ENCODE measurements around the gene LHPP. TPM values are rescaled to one million over a fixed set of nuclear protein-coding genes. Genes with fewer than 3 reads are reported as not detected.

The LHPP gene
- total and polyA plus RNA-seq, 8 donors, result 8.5 to 48.7 (median 17.0) TPM

DNA sequence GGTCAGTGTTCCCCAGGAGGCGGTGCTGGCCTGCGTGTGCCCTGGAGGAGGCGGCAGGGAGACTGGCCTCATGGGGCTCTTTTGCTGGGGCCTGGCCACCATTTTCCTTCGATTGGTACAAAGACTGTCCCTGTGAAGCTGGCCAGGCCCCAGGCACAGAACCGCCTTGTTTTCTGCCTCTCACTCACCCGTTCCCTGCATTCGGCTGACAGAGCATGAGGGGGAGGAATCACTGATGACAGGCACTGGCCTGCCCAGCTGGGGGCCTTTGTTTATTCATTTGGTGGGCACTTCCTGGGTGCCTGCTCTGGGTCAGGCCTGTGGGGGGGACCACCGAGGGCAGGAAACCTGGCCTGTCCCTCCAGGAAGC, 143.4 kb downstream of the LHPP start:
- TF ChIP-seq EP300 (IDR thresholded peaks at IDR 0.05) (no peak), POLR2A (IDR thresholded peaks at IDR 0.05) (no peak), POLR2AphosphoS5 (IDR thresholded peaks at IDR 0.05) (no peak)
- TF ChIP-seq, protein P1, sequence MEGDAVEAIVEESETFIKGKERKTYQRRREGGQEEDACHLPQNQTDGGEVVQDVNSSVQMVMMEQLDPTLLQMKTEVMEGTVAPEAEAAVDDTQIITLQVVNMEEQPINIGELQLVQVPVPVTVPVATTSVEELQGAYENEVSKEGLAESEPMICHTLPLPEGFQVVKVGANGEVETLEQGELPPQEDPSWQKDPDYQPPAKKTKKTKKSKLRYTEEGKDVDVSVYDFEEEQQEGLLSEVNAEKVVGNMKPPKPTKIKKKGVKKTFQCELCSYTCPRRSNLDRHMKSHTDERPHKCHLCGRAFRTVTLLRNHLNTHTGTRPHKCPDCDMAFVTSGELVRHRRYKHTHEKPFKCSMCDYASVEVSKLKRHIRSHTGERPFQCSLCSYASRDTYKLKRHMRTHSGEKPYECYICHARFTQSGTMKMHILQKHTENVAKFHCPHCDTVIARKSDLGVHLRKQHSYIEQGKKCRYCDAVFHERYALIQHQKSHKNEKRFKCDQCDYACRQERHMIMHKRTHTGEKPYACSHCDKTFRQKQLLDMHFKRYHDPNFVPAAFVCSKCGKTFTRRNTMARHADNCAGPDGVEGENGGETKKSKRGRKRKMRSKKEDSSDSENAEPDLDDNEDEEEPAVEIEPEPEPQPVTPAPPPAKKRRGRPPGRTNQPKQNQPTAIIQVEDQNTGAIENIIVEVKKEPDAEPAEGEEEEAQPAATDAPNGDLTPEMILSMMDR (IDR thresholded peaks at IDR 0.05), result no peak
- Histone ChIP-seq H3K36me3 (no peaks in the 10 kb centered on the region), H3K27ac (peak overlapping the region in 1 of 5 donors; percentile 20), H3K9me3 (no peaks in the 10 kb centered on the region), H3K27me3 (no peaks in the 10 kb centered on the region), H3K4me3 (no peak overlapping the region), H3K4me1 (no peaks in the 10 kb centered on the region)
- intact Hi-C loops (cut with DNase I; ENCODE audit: low total_unique reads), result no loop called here
- 75 to 82% (median 77%) methylated on average over 5 to 8 of the region's 8 CpGs for WGBS, 5 donors
- no peak for DNase-seq

- H3K4me1 ChIP-seq, result no peaks in the 10 kb centered on the region
- WGBS, 5 donors, result 85 to 95% (median 92%) methylated on average over 5 of the region's 5 CpGs
- no peaks in the 10 kb centered on the region for H3K27me3 ChIP-seq
- no peaks in the 10 kb centered on the region for H3K9me3 ChIP-seq
- H3K4me3 ChIP-seq, result no peak overlapping the region
- no peaks in the 10 kb centered on the region for H3K36me3 ChIP-seq
- no peak for TF ChIP-seq EP300 (IDR thresholded peaks at IDR 0.05)
- TF ChIP-seq, protein P1 (IDR thresholded peaks at IDR 0.05), result no peak
- TF ChIP-seq POLR2AphosphoS5 (IDR thresholded peaks at IDR 0.05), result no peak
- TF ChIP-seq POLR2A (IDR thresholded peaks at IDR 0.05), result no peak
- intact Hi-C loops (cut with DNase I; ENCODE audit: low total_unique reads), result no loop called here
- no peak for DNase-seq
- no peak overlapping the region for H3K27ac ChIP-seq
Measured at GRCh38 chr10:124605481-124605855, 143.8 kb downstream of the LHPP start.

DNA sequence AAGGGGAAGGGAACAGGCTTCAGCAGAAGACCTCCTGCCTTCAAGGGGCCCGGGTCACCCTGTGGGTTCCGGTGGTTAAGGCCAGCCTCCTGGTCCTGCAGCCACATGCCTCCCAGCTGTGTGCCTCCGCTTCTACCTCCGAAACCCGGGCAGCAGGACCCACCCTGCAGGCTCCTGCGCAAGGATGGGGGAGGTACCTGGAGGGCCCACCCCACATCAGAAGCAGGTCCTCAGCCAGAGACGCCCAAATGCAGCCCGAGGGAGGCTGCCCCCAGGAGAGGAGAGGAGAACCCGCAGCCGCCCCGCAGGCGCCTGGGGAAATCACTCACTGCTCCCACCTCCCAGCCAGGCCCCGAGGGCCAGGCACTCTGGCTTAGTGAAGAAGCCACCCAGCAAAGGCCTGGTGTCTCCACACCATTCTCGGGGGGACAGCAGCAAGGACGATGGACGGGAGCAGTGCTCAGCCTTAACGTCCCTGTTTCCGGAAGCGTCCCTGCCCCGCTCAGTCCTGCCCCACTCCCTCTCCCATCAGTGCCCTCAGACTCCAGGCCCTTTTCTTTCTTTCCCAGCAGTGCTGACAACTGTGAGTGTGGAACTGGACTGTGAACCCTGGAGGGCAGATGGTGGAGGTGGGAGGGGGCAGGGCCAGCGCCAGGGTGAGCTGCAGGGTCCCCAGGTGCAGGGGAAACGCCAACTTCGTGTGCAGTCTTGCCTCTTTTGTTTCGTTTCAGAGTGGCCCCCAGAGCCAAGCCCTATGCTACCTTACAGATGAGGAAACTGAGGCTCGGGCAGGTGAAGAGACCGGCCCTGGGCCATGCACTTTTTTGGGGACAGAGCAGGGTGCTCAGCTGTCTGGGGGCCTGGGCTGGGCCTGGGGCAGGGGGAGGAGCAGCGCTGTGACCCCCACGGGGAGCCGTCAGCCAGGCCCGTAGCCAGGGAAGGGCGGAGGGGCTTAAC, 144.5 kb downstream of the LHPP start:
- no peak overlapping the region for H3K27ac ChIP-seq
- H3K36me3 ChIP-seq, result no peaks in the 10 kb centered on the region
- no peaks in the 10 kb centered on the region for H3K27me3 ChIP-seq
- peaks cover 0 to 3% (median 0%) of the 10 kb centered on the region in 4 donors for H3K4me1 ChIP-seq
- TF ChIP-seq, protein P1 (IDR thresholded peaks at IDR 0.05), result no peak
- TF ChIP-seq EP300 (IDR thresholded peaks at IDR 0.05) (no peak), POLR2AphosphoS5 (IDR thresholded peaks at IDR 0.05) (no peak), POLR2A (IDR thresholded peaks at IDR 0.05) (no peak)
- 76 to 81% (median 79%) methylated on average over 14 to 31 of the region's 31 CpGs for WGBS, 5 donors
- intact Hi-C loops (cut with DNase I; ENCODE audit: low total_unique reads), result no loop called here
- no peaks in the 10 kb centered on the region for H3K9me3 ChIP-seq
- DNase-seq, result no peak
- no peak overlapping the region for H3K4me3 ChIP-seq

DNA sequence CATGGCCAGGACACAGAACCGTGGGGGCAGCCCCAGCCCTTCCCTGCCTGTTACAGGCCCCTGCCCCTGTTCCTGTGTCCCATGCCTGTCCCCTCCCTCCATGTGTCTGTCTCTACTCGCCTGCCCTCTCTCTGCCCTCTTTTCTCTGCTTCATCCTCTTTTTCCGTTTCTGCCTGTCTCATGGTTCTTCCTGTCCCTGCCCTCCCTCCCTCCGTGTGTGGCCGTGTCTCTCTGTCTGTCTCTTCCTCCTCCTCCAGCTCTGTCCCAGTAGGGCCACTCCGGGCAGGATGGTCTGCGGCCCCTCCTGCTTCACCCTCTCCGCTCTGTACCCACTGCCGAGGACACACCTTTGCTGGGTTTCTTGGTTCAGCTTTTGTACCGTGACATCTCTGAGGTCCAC, 145.2 kb downstream of the LHPP start:
- intact Hi-C loops (cut with DNase I; ENCODE audit: low total_unique reads), result no loop called here
- DNase-seq, result no peak
- Histone ChIP-seq H3K36me3 (no peaks in the 10 kb centered on the region), H3K9me3 (no peaks in the 10 kb centered on the region), H3K27me3 (no peaks in the 10 kb centered on the region), H3K4me3 (no peak overlapping the region), H3K4me1 (peaks cover 0 to 10% (median 2%) of the 10 kb centered on the region in 4 donors), H3K27ac (no peak overlapping the region)
- no peak for TF ChIP-seq POLR2AphosphoS5 (IDR thresholded peaks at IDR 0.05)
- no peak for TF ChIP-seq EP300 (IDR thresholded peaks at IDR 0.05)
- TF ChIP-seq, protein P1 (IDR thresholded peaks at IDR 0.05), result no peak
- no peak for TF ChIP-seq POLR2A (IDR thresholded peaks at IDR 0.05)
- WGBS, 5 donors, result 49 to 62% (median 51%) methylated on average over 10 of the region's 10 CpGs
